Measurements from ENCODE around the gene PPT1.
"Not testable (repeated sequence)": the region's sequence is repeated elsewhere in the genome, so short reads cannot be mapped to it uniquely, and the experiment has no call there.

PPT1 gene

DNA sequence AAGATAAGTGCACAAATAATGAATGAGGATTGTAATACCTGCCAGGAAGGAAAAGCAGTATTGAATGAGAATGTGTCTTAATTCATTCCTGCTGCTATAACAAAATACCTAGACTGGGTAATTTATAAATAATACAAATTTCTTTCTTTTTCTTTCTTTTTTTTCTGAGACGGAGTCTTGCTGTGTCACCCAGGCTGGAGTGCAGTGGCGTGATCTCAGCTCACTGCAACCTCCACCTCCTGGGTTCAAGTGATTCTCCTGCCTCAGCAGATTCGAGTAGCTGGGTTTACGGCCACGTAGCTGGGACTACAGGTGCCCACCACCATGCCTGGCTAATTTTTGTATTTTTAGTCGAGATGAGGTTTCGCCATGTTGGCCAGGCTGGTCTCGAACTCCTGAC lies 59.8 kb downstream of the PPT1 start:
- not testable (repeated sequence) for H3K4me3 ChIP-seq (ENCODE audit: low read length); H3K36me3 ChIP-seq (ENCODE audit: control insufficient read depth, low read depth, low read length); H3K9me3 ChIP-seq (ENCODE audit: control insufficient read depth, low read depth, low read length); H3K9ac ChIP-seq (ENCODE audit: low read length); H3K27ac ChIP-seq (ENCODE audit: low read length); H3K27me3 ChIP-seq (ENCODE audit: control insufficient read depth, insufficient read depth, low read length)
- peaks cover 12% of the 10 kb centered on the region for H3K4me1 ChIP-seq (ENCODE audit: control insufficient read depth, low read depth, low read length)

DNA sequence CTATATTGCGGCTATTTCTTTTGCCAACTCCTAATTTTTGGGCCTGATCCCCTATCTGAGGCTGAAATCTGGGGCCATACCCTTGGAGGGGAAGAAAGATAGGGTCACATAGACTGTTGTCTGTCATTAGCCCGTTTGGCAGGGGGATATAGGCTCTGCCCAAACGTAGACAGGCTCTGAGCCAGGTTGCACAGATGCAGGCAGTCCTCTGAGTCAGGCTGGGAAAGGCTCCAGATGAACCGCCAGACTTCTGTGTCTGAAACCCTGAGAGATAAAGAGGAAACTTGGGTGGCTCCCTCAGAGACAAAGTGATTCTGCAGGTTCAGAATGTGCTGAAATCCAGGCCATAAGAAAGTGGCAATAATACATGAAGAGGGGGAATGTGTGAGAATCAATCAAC lies 60.5 kb downstream of the PPT1 start:
- Histone ChIP-seq H3K27me3 (ENCODE audit: control insufficient read depth, insufficient read depth, low read length) (no peaks in the 10 kb centered on the region), H3K9ac (ENCODE audit: low read length) (no peak overlapping the region), H3K36me3 (ENCODE audit: control insufficient read depth, low read depth, low read length) (no peaks in the 10 kb centered on the region), H3K4me3 (ENCODE audit: low read length) (no peak overlapping the region), H3K4me1 (ENCODE audit: control insufficient read depth, low read depth, low read length) (peaks cover 11% of the 10 kb centered on the region), H3K27ac (ENCODE audit: low read length) (no peak overlapping the region), H3K9me3 (ENCODE audit: control insufficient read depth, low read depth, low read length) (no peaks in the 10 kb centered on the region)

DNA sequence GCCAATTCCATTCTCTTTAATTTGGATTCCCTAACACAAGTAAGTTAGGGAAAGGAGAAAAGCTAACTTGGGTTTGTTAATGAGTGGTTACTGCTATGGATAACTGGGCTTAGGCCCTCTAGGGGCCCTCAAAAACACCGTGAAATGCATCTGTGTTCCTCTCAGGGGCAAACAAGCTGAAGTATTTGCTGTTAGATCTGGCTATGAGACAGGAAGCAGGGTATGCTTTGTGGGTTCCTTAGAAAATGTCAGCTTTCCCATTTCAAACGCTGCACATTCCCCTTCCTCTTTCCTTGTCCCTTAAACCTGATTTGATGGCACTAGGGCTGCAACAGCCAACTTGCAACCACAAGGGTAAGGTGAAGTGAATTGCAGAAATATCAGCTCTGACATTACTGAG lies 62.2 kb downstream of the PPT1 start:
- Histone ChIP-seq H3K4me1 (ENCODE audit: control insufficient read depth, low read depth, low read length) (peaks cover 8% of the 10 kb centered on the region), H3K27ac (ENCODE audit: low read length) (no peak overlapping the region), H3K36me3 (ENCODE audit: control insufficient read depth, low read depth, low read length) (no peaks in the 10 kb centered on the region), H3K27me3 (ENCODE audit: control insufficient read depth, insufficient read depth, low read length) (no peaks in the 10 kb centered on the region), H3K9me3 (ENCODE audit: control insufficient read depth, low read depth, low read length) (no peaks in the 10 kb centered on the region), H3K9ac (ENCODE audit: low read length) (no peak overlapping the region), H3K4me3 (ENCODE audit: low read length) (no peak overlapping the region)

DNA sequence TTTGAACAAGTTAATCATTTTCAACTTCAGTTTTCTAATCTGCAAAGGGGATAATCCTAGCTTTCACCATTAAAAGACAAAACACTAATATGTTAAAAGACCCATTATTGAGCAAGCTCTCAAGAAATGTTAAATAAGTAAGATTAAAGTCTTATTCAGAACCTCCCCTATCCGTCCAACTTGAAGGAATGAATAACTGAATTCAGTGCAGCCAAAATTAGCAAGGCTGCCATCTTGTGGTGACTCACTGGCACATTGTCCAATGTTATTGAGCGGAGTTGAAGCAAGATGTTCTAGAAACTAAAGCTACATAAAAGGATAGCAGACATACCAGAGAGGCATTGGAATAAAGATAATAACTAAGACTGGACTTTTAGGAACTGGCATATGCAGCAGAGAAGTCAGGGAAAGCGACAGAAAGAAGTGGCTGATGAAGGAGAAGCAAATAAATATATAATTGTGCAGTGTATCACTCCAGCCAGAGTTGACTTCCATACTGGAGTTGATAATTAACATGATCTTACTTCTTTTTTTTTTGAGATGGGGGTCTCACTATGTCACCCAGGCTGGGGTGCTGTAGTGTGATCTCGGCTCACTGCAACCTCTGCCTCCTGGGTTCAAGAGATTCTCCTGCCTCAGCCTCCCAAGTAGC lies 64.7 kb downstream of the PPT1 start:
- no peaks in the 10 kb centered on the region for H3K27me3 ChIP-seq (ENCODE audit: control insufficient read depth, insufficient read depth, low read length)
- H3K36me3 ChIP-seq (ENCODE audit: control insufficient read depth, low read depth, low read length): no peaks in the 10 kb centered on the region
- no peak overlapping the region for H3K27ac ChIP-seq (ENCODE audit: low read length)
- no peak overlapping the region for H3K4me3 ChIP-seq (ENCODE audit: low read length)
- no peaks in the 10 kb centered on the region for H3K9me3 ChIP-seq (ENCODE audit: control insufficient read depth, low read depth, low read length)
- no peak overlapping the region for H3K9ac ChIP-seq (ENCODE audit: low read length)
- no peaks in the 10 kb centered on the region for H3K4me1 ChIP-seq (ENCODE audit: control insufficient read depth, low read depth, low read length)

DNA sequence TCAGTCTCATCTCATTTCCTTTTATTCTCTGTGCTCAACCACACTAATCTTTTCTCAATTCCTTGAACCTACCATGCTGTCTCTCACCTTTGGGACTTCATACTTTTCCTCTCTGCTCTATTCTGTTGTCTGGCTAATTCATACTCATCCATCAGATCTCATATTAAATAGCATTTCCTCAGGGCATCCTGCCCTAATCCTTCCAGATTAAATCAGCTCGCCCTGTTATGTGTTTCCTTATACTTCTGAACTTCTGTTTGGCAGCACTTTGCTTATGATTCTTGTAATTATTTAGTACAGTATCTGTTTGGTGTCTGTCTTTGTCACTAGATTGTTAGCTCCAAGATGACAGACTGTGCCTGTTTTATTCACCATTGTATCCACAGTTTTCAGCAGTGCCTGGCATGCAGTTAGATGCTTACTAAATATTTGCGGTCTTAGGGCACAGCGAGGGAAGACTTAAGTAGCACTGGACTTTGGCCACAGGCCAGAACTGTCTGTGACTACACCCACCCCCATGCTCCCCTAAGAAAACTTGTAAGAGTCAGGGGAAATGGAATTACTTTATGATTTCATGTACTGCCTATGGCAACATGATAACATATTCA lies 66.4 kb downstream of the PPT1 start:
- no peaks in the 10 kb centered on the region for H3K9me3 ChIP-seq (ENCODE audit: control insufficient read depth, low read depth, low read length)
- H3K27me3 ChIP-seq (ENCODE audit: control insufficient read depth, insufficient read depth, low read length): no peaks in the 10 kb centered on the region
- H3K36me3 ChIP-seq (ENCODE audit: control insufficient read depth, low read depth, low read length): no peaks in the 10 kb centered on the region
- H3K27ac ChIP-seq (ENCODE audit: low read length): no peak overlapping the region
- no peaks in the 10 kb centered on the region for H3K4me1 ChIP-seq (ENCODE audit: control insufficient read depth, low read depth, low read length)
- H3K4me3 ChIP-seq (ENCODE audit: low read length): no peak overlapping the region
- no peak overlapping the region for H3K9ac ChIP-seq (ENCODE audit: low read length)

DNA sequence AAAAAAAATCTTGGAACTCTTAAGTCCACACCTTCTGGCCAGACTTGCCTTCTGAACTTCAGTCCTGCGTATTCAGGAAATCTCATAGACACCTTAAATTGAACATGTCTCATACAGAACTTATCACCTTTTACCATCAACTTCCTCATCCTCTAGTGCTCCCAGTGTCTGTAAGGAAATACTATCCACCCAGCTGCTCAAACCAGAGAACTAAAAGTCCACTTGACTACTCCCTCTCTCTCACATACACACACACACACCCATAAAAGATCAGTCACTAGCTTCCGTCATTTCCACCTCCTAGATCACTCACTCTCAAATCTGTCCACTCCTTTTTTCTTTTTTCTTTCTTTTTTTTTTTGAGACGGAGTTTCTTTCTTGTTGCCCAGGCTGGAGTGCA lies 67.4 kb downstream of the PPT1 start:
- no peaks in the 10 kb centered on the region for H3K27me3 ChIP-seq (ENCODE audit: control insufficient read depth, insufficient read depth, low read length)
- H3K4me1 ChIP-seq (ENCODE audit: control insufficient read depth, low read depth, low read length): no peaks in the 10 kb centered on the region
- H3K9ac ChIP-seq (ENCODE audit: low read length): no peak overlapping the region
- H3K9me3 ChIP-seq (ENCODE audit: control insufficient read depth, low read depth, low read length): no peaks in the 10 kb centered on the region
- H3K4me3 ChIP-seq (ENCODE audit: low read length): no peak overlapping the region
- no peaks in the 10 kb centered on the region for H3K36me3 ChIP-seq (ENCODE audit: control insufficient read depth, low read depth, low read length)
- no peak overlapping the region for H3K27ac ChIP-seq (ENCODE audit: low read length)

DNA sequence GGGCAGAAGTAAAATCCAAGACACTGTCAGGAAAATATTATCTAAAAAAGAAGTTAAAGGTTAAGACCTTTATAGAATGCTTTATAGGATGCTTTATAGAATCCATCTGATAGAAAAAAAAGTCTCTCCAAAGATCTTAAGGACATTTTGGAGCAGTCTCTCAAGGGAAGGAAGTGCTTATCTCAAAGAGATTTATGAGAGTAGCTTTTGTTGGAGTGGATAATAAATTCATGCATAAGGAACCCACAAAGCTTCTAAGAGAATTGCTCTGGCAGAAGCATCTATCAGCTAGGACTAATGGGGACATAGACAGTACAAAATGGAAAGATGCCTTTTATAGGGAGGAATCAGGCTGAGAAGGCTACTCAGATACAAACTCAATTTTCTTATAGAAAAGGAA lies 69.4 kb downstream of the PPT1 start:
- H3K9ac ChIP-seq (ENCODE audit: low read length): no peak overlapping the region
- H3K4me1 ChIP-seq (ENCODE audit: control insufficient read depth, low read depth, low read length): no peaks in the 10 kb centered on the region

DNA sequence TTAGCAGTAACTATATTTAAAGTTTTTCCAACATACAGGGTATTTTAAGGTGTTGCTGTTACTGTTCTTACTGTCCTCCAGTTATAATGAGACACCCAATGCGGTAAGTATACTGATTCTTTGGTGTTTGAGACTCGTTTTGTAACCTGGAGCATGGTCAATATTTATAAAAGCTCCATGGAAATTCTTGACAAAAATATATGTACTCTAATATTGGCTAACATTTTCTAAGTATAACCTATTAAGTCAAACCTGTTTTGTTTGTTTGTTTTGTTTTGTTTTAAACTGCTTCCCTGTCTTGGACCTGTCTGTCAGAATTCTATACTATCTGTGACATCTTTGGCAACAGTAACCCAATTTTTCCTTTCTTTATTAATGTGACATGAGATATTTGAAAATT lies 72.4 kb downstream of the PPT1 start:
- Histone ChIP-seq H3K36me3 (ENCODE audit: control insufficient read depth, low read depth, low read length) (no peaks in the 10 kb centered on the region), H3K9ac (ENCODE audit: low read length) (no peak overlapping the region), H3K4me1 (ENCODE audit: control insufficient read depth, low read depth, low read length) (no peaks in the 10 kb centered on the region), H3K4me3 (ENCODE audit: low read length) (no peak overlapping the region), H3K9me3 (ENCODE audit: control insufficient read depth, low read depth, low read length) (no peaks in the 10 kb centered on the region), H3K27ac (ENCODE audit: low read length) (no peak overlapping the region), H3K27me3 (ENCODE audit: control insufficient read depth, insufficient read depth, low read length) (no peaks in the 10 kb centered on the region)

More for the DNA sequence above, 69.4 kb downstream of the PPT1 start:
- H3K27me3 ChIP-seq (ENCODE audit: control insufficient read depth, insufficient read depth, low read length): no peaks in the 10 kb centered on the region
- H3K4me3 ChIP-seq (ENCODE audit: low read length): no peak overlapping the region
- no peaks in the 10 kb centered on the region for H3K36me3 ChIP-seq (ENCODE audit: control insufficient read depth, low read depth, low read length)
- no peaks in the 10 kb centered on the region for H3K9me3 ChIP-seq (ENCODE audit: control insufficient read depth, low read depth, low read length)
- no peak overlapping the region for H3K27ac ChIP-seq (ENCODE audit: low read length)

DNA sequence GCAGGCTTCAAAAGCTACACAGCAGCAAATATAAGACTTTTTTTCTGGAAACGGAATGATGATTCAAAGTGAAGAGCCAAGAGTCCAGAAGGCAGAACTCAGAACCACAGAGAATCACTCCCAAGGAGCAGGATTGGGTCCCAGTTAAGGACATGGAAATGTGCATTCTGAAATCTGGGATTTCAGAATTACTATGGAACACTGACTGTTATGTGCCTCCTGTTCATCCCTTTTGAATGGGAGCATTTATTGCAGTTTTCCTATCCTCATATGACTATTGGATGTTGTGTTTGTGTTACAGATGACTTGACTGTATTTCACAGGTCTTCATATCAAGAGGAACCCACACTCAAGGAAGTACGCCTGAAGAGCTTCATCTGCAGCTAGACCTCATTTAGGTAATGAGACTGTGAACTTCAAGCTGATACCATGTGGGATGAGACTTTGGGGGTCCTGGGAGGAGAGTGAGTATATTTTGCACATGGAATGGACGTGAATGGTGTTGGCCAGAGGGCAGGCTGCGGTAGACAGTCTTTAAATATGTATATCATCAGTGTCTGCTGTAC lies 73.6 kb downstream of the PPT1 start:
- Histone ChIP-seq H3K27me3 (ENCODE audit: control insufficient read depth, insufficient read depth, low read length) (no peaks in the 10 kb centered on the region), H3K9ac (ENCODE audit: low read length) (no peak overlapping the region), H3K4me3 (ENCODE audit: low read length) (no peak overlapping the region), H3K4me1 (ENCODE audit: control insufficient read depth, low read depth, low read length) (no peaks in the 10 kb centered on the region), H3K27ac (ENCODE audit: low read length) (no peak overlapping the region), H3K36me3 (ENCODE audit: control insufficient read depth, low read depth, low read length) (no peaks in the 10 kb centered on the region), H3K9me3 (ENCODE audit: control insufficient read depth, low read depth, low read length) (no peaks in the 10 kb centered on the region)
